Kidney (tissue), 14 donors: ENCODE data around the gene PIGP. TPM values are rescaled to one million over a fixed set of nuclear protein-coding genes. Genes with fewer than 3 reads are reported as not detected.
A peak's percentile ranks its signal among the peaks of the same experiment; 100 is the strongest.

Experiments
- DNase-seq, 5 donors: peaks; one replicate each; pipeline ENCODE4 v3.0.0-alpha.2; 2013 to 2020
- FAIRE-seq: peaks from 2 replicates; lab custom pipeline; 2012; peaks lifted over from hg19 to GRCh38; lab: Jason Lieb, UNC
- H3K27ac ChIP-seq, 2 donors: one replicate each; pipeline ENCODE4 v1.7.0; 2013; ENCODE audit warnings: low read depth in 2 of 2, low read length in 2 of 2, inconsistent platforms in 1 of 2
- H3K27me3 ChIP-seq: one replicate; pipeline ENCODE4 v1.7.1; 2013; ENCODE audit warnings: low read length, inconsistent platforms; ENCODE audit not compliant: control insufficient read depth, insufficient read depth
- H3K36me3 ChIP-seq, 3 donors: one replicate each; pipeline versions ENCODE4 v1.7.0 to v1.7.1; 2013; ENCODE audit warnings: low read length in 3 of 3, control low read depth in 1 of 3, inconsistent platforms in 1 of 3; ENCODE audit not compliant: insufficient read depth in 3 of 3, control insufficient read depth in 2 of 3
- H3K4me1 ChIP-seq, 3 donors: one replicate each; pipeline versions ENCODE4 v1.7.0 to v1.7.1; 2013; ENCODE audit warnings: low read length in 3 of 3, inconsistent platforms in 1 of 3, low read depth in 1 of 3; ENCODE audit not compliant: control insufficient read depth in 2 of 3, insufficient read depth in 2 of 3
- H3K4me3 ChIP-seq, 3 donors: one replicate each; pipeline versions ENCODE4 v1.7.0 to v1.8.1; 2013; ENCODE audit warnings: low read length in 3 of 3, control low read depth in 1 of 3, inconsistent platforms in 1 of 3
- H3K9ac ChIP-seq, 3 donors: one replicate each; pipeline versions ENCODE4 v1.7.0 to v1.7.1; 2013; ENCODE audit warnings: low read length in 3 of 3, control low read depth in 1 of 3, inconsistent platforms in 1 of 3
- H3K9me3 ChIP-seq, 3 donors: one replicate each; pipeline versions ENCODE4 v1.7.0 to v1.7.1; 2013; ENCODE audit warnings: low read length in 3 of 3, control low read depth in 1 of 3, inconsistent platforms in 1 of 3; ENCODE audit not compliant: control insufficient read depth in 2 of 3, insufficient read depth in 1 of 3
- intact Hi-C: fragments of 100-400 bp; cut with DNase I; formaldehyde crosslinking; loops from one replicate; pipeline ENCODE4 v1.11.1; 2022
- polyA plus RNA-seq: library from polyadenylated mRNA; stranded (reverse); fragments of 350-450 nt; fragmentation: Illumina TruSeq; extraction: RNeasy Lipid Tissue Mini Kit (QIAGEN cat#74804); gene quantifications from one replicate; pipeline ENCODE4 v1.2.3, GENCODE V29; 2014; ENCODE audit warnings: low read depth, low replicate concordance; ENCODE audit not compliant: insufficient read depth
- total RNA-seq: library from RNA; stranded (reverse); fragmentation: NEBNext Ultra II Directional; extraction: Animal tissue kit (Norgen Biotek cat#: 25700); gene quantifications from one replicate; pipeline ENCODE4 v1.2.1, GENCODE V29; 2021
- TF ChIP-seq, protein P1 (sequence below): IDR thresholded peaks from 3 replicates; pipeline ENCODE4 v1.5.1; 2012; ENCODE audit warnings: mild to moderate bottlenecking, moderate library complexity, borderline replicate concordance; ENCODE audit not compliant: insufficient read depth; ENCODE audit errors: extremely low read depth
- donor health status: control.
- donor health status: control.
- donor health status: control.
- donor health status: control.
- donor health status: control.
- donor health status: DM: yes; HTN: yes; CAD: no.
- donor health status: Normal renal cell carcinoma (clear cell type).

The PIGP gene
- total and polyA plus RNA-seq, 2 donors from 2014 or later, result 23.7 to 49.2 TPM

DNA sequence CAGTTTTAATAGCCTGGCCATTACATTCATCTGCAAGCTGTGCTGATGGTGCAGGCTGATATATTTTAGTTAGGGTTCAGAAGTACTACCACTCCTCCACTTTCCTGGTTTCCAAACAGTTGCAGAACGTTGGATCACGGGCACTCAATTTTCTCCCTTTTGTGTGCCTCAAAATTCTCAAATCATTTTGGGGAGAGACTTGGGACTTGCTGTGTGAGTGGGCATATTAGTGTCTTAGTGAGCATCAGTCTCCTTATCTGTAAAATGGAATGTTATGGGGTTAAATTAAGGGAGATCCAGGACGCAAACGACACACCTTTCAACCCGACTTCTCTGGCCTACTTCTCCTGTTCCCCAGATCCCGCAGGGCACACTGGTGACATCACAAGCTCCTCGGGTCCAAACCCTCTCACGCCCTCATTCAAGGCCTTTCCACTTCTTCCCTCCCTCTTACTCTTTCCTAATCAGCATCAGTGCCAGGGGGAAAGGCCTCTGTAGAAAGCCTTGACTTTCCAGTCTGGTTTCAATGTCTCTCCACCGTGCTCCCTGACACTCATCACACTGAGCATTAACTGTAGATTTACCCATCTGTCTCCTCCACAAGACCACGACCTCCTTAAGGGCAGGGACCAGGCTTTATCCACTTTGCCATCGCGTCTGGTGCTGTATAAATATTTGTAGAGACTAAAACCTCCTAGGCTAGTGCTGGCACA, 1.2 kb downstream of the PIGP start:
- no peak for FAIRE-seq

GRCh38 chr21:37065561-37066177, 7.2 kb downstream of the PIGP start:
- no peaks in the 10 kb centered on the region for H3K9me3 ChIP-seq
- no peak for FAIRE-seq

More for the DNA sequence above, 1.2 kb downstream of the PIGP start:
- peak overlapping the region; percentile 89 to 98 (median 97) for H3K9ac ChIP-seq
- H3K27ac ChIP-seq, result peak overlapping the region; percentile 97 to 99
- peak in 4 of 5 donors; percentile 41 to 77 (median 69) for DNase-seq
- peaks cover 0 to 14% (median 0%) of the 10 kb centered on the region in 3 donors for H3K4me1 ChIP-seq
- intact Hi-C loops, result no loop called here
- no peaks in the 10 kb centered on the region for H3K9me3 ChIP-seq
- H3K36me3 ChIP-seq, result peaks cover 0 to 6% (median 0%) of the 10 kb centered on the region in 3 donors
- peak overlapping the region; percentile 61 to 98 (median 95) for H3K4me3 ChIP-seq
- H3K27me3 ChIP-seq, result no peaks in the 10 kb centered on the region
- TF ChIP-seq, protein P1, sequence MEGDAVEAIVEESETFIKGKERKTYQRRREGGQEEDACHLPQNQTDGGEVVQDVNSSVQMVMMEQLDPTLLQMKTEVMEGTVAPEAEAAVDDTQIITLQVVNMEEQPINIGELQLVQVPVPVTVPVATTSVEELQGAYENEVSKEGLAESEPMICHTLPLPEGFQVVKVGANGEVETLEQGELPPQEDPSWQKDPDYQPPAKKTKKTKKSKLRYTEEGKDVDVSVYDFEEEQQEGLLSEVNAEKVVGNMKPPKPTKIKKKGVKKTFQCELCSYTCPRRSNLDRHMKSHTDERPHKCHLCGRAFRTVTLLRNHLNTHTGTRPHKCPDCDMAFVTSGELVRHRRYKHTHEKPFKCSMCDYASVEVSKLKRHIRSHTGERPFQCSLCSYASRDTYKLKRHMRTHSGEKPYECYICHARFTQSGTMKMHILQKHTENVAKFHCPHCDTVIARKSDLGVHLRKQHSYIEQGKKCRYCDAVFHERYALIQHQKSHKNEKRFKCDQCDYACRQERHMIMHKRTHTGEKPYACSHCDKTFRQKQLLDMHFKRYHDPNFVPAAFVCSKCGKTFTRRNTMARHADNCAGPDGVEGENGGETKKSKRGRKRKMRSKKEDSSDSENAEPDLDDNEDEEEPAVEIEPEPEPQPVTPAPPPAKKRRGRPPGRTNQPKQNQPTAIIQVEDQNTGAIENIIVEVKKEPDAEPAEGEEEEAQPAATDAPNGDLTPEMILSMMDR, result no peak

DNA sequence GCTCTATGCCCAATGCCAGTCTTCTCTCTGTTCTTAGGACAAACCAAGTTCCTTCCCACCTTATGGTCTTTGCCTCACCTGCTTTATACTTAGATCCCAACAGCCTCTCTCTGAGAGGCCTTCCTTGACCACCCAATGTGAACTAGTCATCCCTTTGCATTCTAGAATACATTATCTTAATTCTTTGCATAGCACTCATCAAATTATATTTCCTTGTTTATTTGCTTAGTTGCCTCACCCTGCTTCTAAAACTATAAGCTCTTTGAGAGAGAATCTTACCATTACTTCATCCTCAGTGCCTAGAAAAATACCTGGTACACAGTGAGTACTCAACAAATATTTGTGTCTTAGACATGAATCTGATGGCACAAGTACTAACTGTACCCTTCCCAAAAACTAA, 8.0 kb downstream of the PIGP start:
- TF ChIP-seq, protein P1, result no peak
- intact Hi-C loops, result no loop called here
- H3K27ac ChIP-seq, result no peak overlapping the region
- peaks cover 0 to 5% (median 0%) of the 10 kb centered on the region in 3 donors for H3K4me1 ChIP-seq
- H3K9ac ChIP-seq, result no peak overlapping the region
- no peak overlapping the region for H3K4me3 ChIP-seq
- peaks cover 0 to 6% (median 0%) of the 10 kb centered on the region in 3 donors for H3K36me3 ChIP-seq
- H3K27me3 ChIP-seq, result no peaks in the 10 kb centered on the region
- DNase-seq, result no peak
- FAIRE-seq, result no peak
- no peaks in the 10 kb centered on the region for H3K9me3 ChIP-seq

More at GRCh38 chr21:37065561-37066177, 7.2 kb downstream of the PIGP start:
- Histone ChIP-seq H3K27me3 (no peaks in the 10 kb centered on the region), H3K4me1 (peaks cover 0 to 1% (median 0%) of the 10 kb centered on the region in 3 donors), H3K36me3 (peaks cover 0 to 6% (median 0%) of the 10 kb centered on the region in 3 donors), H3K9ac (no peak overlapping the region), H3K4me3 (no peak overlapping the region), H3K27ac (no peak overlapping the region)
- intact Hi-C loops, result no loop called here
- peak in 2 of 5 donors; percentile 20 to 51 for DNase-seq
- TF ChIP-seq, protein P1, result no peak
